T-helper 9 cell (primary cell): Measurements from ENCODE around the gene SPAG6.
"Not testable (repeated sequence)": the region's sequence is repeated elsewhere in the genome, so short reads cannot be mapped to it uniquely, and the experiment has no call there.

Source experiments
- DNase-seq: peaks from one replicate; pipeline ENCODE4 v3.0.0-alpha.2; 2020

The SPAG6 gene

GRCh38 chr10:22343731-22344130, 1.6 kb upstream of the SPAG6 start:
- DNase-seq: no peak

GRCh38 chr10:22344249-22344648, 1.0 kb upstream of the SPAG6 start:
- DNase-seq: no peak

- no peak for DNase-seq
Observed at GRCh38 chr10:22344781-22345300, 455 bp upstream of the SPAG6 start.

GRCh38 chr10:22346096-22346661, 883 bp downstream of the SPAG6 start:
- DNase-seq: no peak

- DNase-seq: no peak
Observed at GRCh38 chr10:22349755-22350154, 4.5 kb downstream of the SPAG6 start.

GRCh38 chr10:22351131-22351703, 5.9 kb downstream of the SPAG6 start:
- no peak for DNase-seq

- DNase-seq: no peak
Observed at GRCh38 chr10:22356324-22356873, 11.1 kb downstream of the SPAG6 start.

GRCh38 chr10:22357770-22358169, 12.5 kb downstream of the SPAG6 start:
- DNase-seq: not testable (repeated sequence)

- no peak for DNase-seq
Observed at GRCh38 chr10:22363305-22363704, 18.0 kb downstream of the SPAG6 start.

GRCh38 chr10:22364407-22365140, 19.3 kb downstream of the SPAG6 start:
- no peak for DNase-seq

GRCh38 chr10:22365233-22365632, 19.9 kb downstream of the SPAG6 start:
- no peak for DNase-seq

- no peak for DNase-seq
Observed at GRCh38 chr10:22365644-22366434, 20.5 kb downstream of the SPAG6 start.

- no peak for DNase-seq
Observed at GRCh38 chr10:22366435-22366703, 21.1 kb downstream of the SPAG6 start.

GRCh38 chr10:22366771-22367170, 21.5 kb downstream of the SPAG6 start:
- no peak for DNase-seq

GRCh38 chr10:22367471-22367870, 22.2 kb downstream of the SPAG6 start:
- DNase-seq: no peak

- no peak for DNase-seq
Observed at GRCh38 chr10:22368402-22368801, 23.1 kb downstream of the SPAG6 start.

GRCh38 chr10:22368981-22369380, 23.7 kb downstream of the SPAG6 start:
- no peak for DNase-seq

- DNase-seq: no peak
Observed at GRCh38 chr10:22369434-22370072, 24.3 kb downstream of the SPAG6 start.

- no peak for DNase-seq
Observed at GRCh38 chr10:22370320-22370719, 25.0 kb downstream of the SPAG6 start.

GRCh38 chr10:22372298-22372697, 27.0 kb downstream of the SPAG6 start:
- no peak for DNase-seq

GRCh38 chr10:22372917-22373316, 27.6 kb downstream of the SPAG6 start:
- DNase-seq: no peak

GRCh38 chr10:22374489-22375126, 29.3 kb downstream of the SPAG6 start:
- DNase-seq: no peak
